ENCODE measurements around the gene UBE2G1.

UBE2G1 gene

GRCh38 chr17:4256952-4257351, 109.5 kb downstream of the UBE2G1 start:
- TF ChIP-seq, protein P1, sequence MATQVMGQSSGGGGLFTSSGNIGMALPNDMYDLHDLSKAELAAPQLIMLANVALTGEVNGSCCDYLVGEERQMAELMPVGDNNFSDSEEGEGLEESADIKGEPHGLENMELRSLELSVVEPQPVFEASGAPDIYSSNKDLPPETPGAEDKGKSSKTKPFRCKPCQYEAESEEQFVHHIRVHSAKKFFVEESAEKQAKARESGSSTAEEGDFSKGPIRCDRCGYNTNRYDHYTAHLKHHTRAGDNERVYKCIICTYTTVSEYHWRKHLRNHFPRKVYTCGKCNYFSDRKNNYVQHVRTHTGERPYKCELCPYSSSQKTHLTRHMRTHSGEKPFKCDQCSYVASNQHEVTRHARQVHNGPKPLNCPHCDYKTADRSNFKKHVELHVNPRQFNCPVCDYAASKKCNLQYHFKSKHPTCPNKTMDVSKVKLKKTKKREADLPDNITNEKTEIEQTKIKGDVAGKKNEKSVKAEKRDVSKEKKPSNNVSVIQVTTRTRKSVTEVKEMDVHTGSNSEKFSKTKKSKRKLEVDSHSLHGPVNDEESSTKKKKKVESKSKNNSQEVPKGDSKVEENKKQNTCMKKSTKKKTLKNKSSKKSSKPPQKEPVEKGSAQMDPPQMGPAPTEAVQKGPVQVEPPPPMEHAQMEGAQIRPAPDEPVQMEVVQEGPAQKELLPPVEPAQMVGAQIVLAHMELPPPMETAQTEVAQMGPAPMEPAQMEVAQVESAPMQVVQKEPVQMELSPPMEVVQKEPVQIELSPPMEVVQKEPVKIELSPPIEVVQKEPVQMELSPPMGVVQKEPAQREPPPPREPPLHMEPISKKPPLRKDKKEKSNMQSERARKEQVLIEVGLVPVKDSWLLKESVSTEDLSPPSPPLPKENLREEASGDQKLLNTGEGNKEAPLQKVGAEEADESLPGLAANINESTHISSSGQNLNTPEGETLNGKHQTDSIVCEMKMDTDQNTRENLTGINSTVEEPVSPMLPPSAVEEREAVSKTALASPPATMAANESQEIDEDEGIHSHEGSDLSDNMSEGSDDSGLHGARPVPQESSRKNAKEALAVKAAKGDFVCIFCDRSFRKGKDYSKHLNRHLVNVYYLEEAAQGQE (IDR thresholded peaks at IDR 0.05; ENCODE audit: insufficient read depth in 1 of 2, low read depth in 2 of 2, low read length in 2 of 2) = no peak
- TF ChIP-seq TAF1 (IDR thresholded peaks at IDR 0.05; ENCODE audit: borderline replicate concordance, insufficient read depth, low read length) = no peak
- no peak for TF ChIP-seq FOXP2 (optimal IDR thresholded peaks at IDR 0.05; ENCODE audit: borderline replicate concordance, extremely low read depth, extremely low read length, insufficient read depth)
- no peak for TF ChIP-seq SIN3A (IDR thresholded peaks at IDR 0.05; ENCODE audit: borderline replicate concordance, insufficient read depth, low read length)
- no peak for TF ChIP-seq POLR2AphosphoS5 (IDR thresholded peaks at IDR 0.05; ENCODE audit: low read depth, low read length)

- TF ChIP-seq TAF1 (IDR thresholded peaks at IDR 0.05; ENCODE audit: borderline replicate concordance, insufficient read depth, low read length) (no peak), POLR2AphosphoS5 (IDR thresholded peaks at IDR 0.05; ENCODE audit: low read depth, low read length) (no peak), SIN3A (IDR thresholded peaks at IDR 0.05; ENCODE audit: borderline replicate concordance, insufficient read depth, low read length) (no peak), FOXP2 (optimal IDR thresholded peaks at IDR 0.05; ENCODE audit: borderline replicate concordance, extremely low read depth, extremely low read length, insufficient read depth) (no peak)
- TF ChIP-seq, protein P1 (IDR thresholded peaks at IDR 0.05; ENCODE audit: insufficient read depth in 1 of 2, low read depth in 2 of 2, low read length in 2 of 2) = no peak
Measured at GRCh38 chr17:4250887-4251286, 115.6 kb downstream of the UBE2G1 start.

GRCh38 chr17:4249452-4250029, 116.9 kb downstream of the UBE2G1 start:
- TF ChIP-seq TAF1 (IDR thresholded peaks at IDR 0.05; ENCODE audit: borderline replicate concordance, insufficient read depth, low read length) (no peak), SIN3A (IDR thresholded peaks at IDR 0.05; ENCODE audit: borderline replicate concordance, insufficient read depth, low read length) (no peak), POLR2AphosphoS5 (IDR thresholded peaks at IDR 0.05; ENCODE audit: low read depth, low read length) (no peak), FOXP2 (optimal IDR thresholded peaks at IDR 0.05; ENCODE audit: borderline replicate concordance, extremely low read depth, extremely low read length, insufficient read depth) (no peak)
- TF ChIP-seq, protein P1 (IDR thresholded peaks at IDR 0.05; ENCODE audit: insufficient read depth in 1 of 2, low read depth in 2 of 2, low read length in 2 of 2) = no peak

DNA sequence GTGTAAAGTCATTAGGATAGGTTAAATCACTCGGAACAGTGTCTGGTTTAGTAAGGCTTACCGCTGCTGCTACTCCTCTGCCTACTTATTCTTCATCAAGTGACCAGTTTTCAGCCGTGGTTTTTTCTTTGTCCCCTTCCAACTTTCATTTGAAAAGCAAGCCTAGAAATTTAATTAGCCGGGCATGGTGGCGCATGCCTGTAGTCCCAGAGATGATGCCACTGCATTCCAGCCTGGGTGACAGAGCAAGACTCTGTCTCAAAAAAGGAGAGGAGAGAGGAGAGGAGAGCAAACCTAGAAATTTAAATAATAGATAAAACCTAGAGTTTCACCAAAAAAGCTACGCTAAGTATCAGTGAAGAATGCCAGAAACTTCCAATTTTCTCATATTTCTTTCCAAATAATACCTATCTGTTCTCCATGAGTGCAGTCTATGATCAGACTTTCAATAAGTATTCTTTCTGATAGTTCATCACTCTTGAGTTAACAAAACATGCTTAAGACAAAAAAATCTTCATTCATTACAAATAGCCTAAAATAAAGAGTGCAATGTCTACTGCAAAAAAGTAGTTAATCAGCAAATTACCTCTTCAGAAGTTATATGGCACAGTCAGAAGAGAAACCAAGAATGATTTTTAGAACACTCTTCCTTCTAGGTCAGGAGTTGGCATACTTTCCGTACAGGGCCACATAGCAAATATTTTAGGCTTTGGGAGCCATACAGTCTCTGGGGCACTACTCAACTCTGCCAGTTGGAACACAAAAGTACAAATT, 117.8 kb downstream of the UBE2G1 start:
- TF ChIP-seq TAF1 (IDR thresholded peaks at IDR 0.05; ENCODE audit: borderline replicate concordance, insufficient read depth, low read length) (no peak), FOXP2 (optimal IDR thresholded peaks at IDR 0.05; ENCODE audit: borderline replicate concordance, extremely low read depth, extremely low read length, insufficient read depth) (no peak), POLR2AphosphoS5 (IDR thresholded peaks at IDR 0.05; ENCODE audit: low read depth, low read length) (no peak), SIN3A (IDR thresholded peaks at IDR 0.05; ENCODE audit: borderline replicate concordance, insufficient read depth, low read length) (no peak)
- TF ChIP-seq, protein P1 (IDR thresholded peaks at IDR 0.05; ENCODE audit: insufficient read depth in 1 of 2, low read depth in 2 of 2, low read length in 2 of 2) = no peak
